Hepatic stellate cell (primary cell): ENCODE measurements around the gene EXOC4.
"Not testable (repeated sequence)": the region's sequence is repeated elsewhere in the genome, so short reads cannot be mapped to it uniquely, and the experiment has no call there.

ENCODE experiments used
- DNase-seq: peaks from one replicate; pipeline ENCODE4 v3.0.0; 2011; ENCODE audit warnings: low spot score

Gene EXOC4

DNA sequence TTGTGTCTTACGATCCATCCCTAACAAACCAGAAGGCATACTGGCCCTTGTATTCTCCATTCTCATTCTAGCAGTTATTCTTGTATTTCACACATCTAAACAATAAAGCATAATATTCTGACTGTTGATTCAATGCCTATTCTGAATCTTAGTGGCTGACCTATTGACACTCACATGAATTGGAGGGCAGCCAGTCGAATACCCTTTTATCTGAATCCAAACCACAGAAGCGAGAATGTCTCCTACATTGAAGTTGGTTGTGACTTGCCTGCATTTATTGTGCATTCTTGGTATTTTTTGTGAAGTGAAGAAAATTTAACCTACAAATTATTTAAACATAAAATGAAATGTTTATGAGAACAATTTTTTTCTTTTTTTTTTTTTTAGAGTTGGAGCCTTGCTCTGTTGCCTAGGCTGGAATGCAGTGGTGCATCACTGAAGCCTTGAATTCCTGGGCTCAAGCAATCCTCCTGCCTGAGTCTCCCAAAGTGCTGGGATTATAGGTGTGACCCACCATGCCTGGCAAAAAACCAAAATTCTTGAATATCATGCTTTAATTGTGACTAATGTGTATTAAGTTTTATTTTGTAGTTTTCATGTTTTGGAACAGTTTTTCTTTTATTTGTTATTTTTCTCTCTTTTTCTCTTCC lies 22.7 kb downstream of the EXOC4 start:
- DNase-seq = no peak

DNA sequence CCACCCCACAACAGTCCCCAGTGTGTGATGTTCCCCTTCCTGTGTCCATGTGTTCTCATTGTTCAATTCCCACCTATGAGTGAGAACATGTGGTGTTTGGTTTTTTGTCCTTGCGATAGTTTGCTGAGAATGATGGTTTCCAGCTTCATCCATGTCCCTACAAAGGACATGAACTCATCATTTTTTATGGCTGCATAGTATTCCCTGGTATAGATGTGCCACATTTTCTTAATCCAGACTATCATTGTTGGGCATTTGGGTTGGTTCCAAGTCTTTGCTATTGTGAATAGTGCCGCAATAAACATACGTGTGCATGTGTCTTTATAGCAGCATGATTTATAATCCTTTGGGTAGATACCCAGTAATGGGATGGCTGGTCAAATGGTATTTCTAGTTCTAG lies 26.1 kb downstream of the EXOC4 start:
- DNase-seq = not testable (repeated sequence)

DNA sequence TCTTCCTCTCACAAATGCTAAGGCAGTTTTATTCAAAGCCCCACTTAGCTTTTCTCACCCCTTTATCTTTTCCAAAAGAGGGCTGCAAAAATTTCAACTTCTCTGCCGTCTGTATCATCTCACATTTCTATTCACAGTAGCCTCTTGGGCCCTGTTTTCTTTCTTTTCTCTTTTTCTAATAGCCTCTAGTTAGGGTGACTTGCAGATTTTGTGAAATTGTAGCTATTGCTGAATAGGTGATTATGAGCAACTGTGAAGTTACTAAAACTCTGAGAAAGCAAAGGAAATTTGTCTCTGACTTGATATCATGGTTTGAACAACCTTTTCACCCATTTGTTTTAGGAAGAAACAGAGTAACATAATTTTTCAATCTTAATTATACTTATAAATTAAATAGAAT lies 29.2 kb downstream of the EXOC4 start:
- DNase-seq = no peak

DNA sequence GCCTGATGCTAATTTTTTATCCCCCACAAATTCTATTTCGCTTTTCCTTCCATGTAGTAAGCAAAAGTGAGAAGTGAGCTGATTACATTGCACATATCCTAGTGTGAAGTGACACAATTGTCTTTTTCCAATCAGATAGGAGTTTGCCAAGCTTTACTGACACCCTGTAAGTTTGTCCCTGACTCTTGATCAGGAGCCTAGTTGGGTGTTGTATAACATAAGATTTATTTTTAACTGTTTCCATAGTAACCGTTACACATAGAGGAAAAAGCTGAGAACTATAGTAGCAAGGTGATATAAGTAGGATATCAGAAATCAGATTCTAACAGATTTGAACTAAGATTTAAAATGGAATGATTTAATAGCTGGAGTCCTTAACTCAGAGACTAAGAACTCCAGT lies 31.2 kb downstream of the EXOC4 start:
- DNase-seq = no peak

DNA sequence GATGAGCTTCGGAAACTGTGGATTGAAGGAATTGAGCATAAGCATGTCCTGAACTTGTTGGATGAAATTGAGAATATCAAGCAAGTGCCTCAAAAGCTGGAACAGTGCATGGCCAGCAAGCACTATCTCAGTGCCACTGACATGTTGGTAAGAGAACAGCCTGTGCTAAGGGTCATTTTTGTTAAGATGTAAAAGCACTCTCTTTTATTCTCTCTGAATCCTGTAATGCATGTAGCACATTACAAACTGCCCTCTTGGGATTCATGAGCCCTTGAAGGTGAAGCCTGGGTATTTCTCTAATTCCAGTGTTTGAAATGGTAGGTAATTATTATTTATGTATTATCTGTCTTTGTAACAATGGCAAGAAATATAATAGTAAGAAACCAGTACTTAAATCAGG lies 36.1 kb downstream of the EXOC4 start:
- no peak for DNase-seq

DNA sequence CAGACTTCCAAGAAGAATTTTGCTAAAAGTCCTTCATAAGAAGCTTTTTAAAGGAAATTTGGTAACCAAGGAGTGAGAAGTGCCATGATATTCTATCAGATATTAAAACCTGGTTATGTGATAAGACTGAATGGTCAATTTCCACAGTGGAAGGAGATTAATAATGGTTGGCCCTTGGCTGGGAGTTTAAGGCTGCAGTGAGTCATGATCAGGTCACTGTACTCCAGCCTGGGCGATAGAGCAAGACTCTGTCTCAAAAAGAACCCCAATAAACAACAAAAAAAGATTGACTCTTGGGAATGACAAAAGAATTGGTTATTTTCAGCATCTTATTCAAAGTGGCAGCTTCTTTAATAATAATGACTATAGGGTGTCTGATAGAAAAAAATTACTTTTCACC lies 37.2 kb downstream of the EXOC4 start:
- DNase-seq = no peak

DNA sequence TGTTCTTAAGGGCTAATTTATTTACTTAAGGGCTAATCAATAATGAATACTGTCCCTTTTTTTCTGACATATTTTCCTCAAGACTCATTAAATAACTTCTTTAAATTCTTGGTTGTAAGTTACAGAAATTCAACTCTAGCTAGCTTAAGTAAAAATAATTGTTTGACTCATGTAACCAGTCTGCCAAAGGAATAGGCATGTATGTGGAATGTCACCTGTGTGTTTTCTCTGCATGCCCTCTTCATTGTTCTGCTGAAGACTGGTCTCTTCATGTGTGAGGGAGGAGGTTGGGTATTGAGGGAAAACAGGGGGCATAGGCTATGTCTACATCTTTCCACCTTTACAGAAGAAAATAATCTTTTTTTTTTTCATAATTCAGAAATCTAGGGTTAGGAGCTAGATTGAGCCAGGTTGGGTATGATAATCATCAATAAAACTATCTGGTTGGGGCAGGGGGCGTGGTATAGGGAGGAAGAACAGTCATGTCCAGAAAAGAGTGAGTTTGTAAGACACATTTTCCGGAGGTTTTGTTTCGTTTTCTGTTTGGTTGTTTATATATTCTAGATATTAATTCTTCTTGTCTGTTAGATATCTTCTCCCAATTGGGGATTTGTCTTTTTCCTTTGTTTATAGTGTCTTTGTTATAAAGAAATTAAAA lies 37.9 kb downstream of the EXOC4 start:
- DNase-seq = no peak

DNA sequence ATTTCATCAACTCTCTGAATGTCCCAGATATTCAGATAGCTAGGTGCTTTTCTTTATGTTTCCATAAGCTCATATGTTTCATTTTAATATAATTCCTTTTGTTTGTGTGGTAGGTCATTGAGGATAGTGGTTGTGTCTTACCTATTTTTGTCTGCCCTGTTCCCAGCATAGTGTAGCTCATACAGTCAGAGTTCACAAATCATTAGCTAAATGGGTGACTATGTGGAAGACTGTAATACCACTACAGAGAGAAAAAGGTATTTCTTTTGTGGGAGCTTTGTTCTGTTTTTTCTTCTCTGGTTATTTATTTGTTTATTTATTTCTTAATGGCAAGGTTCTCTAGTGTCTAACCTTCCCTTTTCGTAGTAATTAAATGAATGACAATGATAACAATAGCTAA lies 39.8 kb downstream of the EXOC4 start:
- DNase-seq = no peak

DNA sequence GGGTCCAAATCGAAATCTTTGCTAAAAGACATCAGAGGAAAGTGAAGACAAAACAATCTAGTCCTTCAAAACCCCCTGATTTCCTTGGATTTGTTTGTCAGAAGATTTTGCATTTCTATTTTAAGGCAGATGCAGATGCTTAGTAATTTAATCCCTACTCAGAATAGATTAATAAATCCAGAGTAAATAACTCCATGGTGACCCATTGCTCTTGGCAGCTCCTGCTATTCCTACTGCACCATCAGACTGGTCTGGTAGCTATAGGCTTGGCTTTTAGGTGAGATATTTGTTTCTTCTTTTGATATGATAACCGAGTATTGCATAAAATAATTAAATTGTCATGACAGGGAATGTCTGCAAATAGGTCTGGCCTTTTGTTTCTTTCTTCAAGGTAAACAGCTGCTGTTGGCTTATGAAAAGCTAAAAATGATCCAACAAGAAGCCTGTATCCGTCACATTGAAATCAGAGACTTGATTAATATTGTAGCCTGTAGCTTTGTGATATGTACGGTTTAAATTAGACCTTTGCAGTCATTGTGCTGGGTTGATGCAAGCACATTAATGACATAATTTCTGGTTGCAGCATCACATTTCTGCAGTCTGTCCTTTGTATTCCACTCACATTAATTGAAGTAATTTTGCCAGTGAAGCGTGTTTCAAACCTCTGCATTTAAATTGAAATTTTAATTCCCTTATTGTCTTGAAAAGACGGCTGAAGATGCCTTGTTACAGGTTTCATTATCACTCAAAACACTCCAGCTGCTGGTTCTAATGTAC lies 40.7 kb downstream of the EXOC4 start:
- no peak for DNase-seq

DNA sequence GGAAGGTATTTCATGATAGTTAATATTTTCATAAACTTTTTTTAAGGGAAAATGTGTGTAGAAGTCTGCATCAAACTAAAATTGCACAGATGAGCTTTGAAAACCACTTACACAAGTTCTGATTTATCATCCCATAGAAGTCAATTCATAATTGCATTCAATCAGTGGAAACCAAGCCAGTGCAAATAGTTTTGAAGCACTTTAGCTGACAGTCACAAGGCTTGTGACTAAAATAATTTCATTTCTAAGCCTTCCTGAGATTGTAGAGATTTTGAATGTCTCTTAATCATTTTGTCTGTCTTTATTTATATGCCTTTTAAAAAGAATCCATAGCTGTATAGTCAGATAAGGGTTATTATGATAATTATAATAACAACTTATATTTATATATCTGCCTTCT lies 41.4 kb downstream of the EXOC4 start:
- no peak for DNase-seq

DNA sequence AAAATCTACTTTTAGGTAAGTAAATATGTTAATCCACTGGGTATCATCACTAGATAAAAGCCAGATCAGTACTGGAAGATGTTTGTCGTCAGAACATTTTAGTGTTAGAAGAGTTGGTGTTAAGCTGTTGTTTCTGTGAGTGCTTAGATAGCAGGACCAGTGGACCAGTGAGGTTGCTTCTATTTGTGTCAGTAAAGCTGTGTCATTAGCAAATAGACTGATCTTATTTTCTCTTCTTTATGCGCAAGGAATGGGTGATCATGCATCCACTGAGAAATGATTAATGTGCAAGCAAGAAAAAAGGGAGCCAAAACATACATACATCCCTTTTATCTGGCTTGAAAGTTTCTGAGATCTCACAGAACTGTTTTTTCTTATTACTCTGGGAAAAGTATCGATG lies 42.6 kb downstream of the EXOC4 start:
- DNase-seq = no peak

DNA sequence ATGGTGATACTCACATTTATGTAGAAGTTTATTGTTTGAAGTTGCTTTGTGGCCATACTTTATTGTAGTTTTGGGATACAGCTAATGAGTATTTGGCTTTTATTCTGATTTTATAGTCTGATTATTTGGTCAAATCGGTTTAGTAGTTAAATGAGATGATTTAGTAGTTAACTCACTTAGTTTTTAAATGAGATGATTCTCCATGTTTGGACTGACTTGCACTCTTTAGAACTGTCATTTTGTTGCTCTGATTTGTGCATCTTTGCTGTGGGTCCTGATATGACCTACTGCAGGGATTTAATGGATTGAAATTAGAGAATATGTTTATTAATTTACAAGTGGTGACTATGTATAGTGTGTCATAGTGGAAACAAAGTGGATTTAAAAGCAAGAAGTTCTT lies 44.2 kb downstream of the EXOC4 start:
- DNase-seq = no peak

DNA sequence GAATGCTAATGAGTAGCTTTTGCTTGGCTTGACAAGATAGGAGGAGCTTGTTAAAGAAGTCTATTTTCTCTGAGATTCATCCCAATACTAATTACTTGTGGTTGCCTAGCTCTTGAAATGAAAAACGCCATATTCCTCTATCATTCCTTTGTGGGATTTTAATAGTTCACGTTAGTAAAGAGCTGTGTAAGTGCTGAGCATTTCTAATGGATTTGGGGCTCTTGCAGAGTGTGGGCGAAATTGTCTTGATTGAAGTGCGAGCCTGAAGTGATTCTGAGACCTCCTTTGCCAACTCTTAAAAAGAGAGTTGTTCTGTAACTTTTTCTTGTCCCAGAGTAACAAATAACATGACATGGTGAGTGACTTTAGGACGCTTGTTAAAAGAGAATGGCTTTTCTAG lies 45.2 kb downstream of the EXOC4 start:
- DNase-seq = no peak

DNA sequence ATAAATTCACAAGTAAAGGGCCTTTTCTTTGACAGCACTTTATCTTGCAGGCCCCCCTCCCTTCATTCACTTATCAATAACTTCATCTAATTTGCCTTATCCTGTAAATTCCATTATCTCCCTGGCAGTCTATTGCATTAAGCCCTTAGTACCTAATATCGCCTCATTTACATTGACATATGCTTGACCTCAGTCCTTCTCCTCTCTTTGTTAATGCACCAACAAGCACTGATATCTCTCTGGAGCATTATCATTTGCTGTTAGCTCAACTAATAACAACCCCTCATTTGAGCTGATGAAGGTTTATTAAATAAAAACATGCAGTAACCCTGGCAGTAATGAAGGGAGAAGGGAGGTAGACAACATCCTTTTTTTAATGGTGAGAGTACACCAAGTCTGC lies 46.8 kb downstream of the EXOC4 start:
- no peak for DNase-seq

DNA sequence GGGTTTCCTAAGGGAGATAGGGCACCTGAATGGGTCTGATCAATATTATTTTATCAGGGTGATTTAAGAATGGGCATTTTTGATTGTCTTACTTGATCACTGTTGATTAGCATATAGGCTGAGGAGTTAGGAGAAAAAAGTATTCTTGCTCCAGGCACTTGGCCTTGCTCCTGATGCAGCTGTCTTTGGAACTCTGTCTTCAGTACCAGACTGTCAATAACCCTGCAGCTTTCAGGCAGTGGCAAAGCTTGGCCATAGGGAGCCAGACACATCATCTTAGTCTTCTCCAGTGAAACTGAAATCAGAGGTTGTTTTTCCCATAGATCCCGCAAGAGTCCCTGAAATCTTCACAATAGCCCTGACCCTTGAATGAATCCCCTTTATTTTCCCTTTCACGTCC lies 47.2 kb downstream of the EXOC4 start:
- DNase-seq = no peak

DNA sequence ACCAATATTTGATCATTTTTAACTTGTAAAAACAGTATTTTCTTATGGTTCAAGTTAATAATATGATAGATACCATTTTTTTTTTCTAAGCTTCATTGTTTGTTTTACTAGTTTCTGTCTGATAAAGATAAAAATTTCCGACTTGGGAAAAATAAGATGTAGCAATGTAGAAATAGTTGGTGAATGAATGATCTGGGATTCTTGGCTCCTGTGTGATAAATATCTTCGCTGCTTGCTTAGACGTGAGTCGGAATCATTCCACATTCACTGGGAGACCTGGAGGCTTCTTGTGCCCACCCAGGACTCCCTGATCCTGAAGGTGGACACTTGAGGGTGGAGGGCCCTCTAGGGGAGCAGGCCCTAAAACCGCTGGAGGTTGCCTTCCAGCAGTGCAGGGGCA lies 47.9 kb downstream of the EXOC4 start:
- DNase-seq = no peak

DNA sequence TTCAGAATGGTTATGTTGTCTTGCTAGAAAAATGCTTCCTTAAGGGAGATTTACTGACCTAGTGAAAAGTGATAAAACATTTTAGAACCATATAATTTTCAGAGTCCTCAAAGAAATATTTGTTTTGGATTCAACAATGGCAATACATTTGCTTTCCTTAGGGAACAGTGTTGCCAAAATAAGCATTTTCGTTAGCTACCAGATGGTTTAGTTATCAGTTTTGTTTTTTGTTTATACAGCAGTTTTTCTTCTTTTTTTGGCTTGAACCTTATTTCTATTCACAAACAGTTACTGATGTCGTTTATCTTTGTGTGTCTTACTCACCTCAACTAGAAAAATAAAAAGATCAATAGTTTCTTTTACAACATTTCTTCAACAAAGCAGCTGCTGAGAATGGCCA lies 48.6 kb downstream of the EXOC4 start:
- DNase-seq = no peak

DNA sequence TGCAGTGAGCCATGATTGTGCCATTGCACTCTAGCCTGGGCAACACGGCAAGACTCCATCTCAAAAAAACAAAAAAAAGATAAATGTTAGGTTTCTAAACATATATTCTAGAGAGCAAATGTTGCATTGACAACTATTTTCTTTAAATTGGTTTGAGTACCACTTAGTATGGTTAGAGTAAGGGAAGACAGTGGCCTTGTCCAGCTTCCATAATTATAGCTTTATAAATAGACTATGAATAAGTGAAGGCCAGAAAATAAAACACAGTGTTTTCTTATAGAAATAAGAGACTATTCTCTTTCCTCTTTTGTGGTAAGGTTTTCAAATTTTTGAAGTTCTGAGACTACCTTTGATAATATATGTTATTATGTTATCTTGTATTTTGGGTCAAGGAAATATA lies 50.5 kb downstream of the EXOC4 start:
- DNase-seq = no peak

DNA sequence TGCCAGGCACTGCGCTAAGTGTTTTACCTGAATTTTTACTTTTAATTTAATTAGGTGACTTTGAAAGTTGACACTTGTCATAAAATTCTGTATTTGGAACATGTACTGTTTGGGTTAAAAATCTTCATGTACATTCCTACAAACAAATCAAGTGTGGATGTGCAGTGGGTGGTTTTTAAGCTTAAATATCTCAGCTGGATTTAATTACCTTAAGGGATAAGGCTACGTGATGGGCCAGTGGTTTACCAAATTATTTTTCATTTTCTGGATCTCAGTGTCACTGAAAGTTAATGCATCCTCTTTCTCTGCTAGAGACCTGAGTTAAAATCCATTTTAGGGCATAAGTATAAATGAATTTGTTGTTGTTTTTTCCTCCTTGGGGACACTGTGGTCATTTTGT lies 51.1 kb downstream of the EXOC4 start:
- DNase-seq = no peak

DNA sequence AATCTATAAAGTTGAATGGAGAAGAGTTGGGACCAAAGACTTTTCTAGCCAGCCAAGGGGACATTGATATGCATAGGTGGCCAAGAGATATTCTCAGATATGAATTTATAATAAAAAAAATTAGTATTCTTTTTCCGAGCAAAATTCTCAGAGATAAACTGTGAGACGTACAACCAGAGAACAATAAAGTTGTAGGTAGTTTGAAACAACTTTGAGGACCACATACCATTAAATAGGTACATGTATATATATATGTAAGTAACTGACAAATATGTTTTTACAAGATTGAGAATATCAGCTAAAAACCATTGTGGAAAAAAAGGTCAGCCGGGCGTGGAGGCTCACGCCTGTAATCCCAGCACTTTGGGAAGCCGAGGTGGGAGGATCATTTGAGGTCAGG lies 56.5 kb downstream of the EXOC4 start:
- no peak for DNase-seq

DNA sequence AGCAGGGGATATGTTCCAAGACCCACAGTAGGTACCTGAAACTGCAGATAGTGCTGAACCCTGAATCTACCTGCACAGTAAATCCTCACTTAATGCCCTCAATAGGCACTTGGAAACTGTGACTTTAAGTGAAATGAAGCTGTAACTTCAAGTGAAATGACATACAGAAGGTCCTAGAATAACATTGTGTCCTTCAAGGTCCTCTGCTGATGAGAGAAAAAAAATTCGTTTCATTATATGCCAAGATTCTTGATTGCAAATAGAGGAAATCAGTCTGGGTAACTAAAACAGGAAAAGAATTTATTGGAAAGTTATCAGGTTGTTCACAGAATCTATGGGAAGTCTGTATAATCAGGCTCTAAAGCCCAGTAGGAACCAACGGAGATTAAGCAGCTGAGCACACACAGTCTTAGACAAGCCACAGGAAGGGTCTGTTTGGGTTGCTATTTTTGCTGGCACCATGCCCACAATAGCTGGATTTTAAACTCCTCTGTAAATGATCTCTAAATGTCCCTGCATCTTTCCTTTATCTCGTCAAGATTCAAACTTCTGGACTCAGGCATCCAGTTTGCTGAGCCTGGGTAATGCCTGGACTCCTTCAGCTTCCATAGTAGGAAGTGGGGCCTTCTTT lies 57.5 kb downstream of the EXOC4 start:
- DNase-seq = no peak

DNA sequence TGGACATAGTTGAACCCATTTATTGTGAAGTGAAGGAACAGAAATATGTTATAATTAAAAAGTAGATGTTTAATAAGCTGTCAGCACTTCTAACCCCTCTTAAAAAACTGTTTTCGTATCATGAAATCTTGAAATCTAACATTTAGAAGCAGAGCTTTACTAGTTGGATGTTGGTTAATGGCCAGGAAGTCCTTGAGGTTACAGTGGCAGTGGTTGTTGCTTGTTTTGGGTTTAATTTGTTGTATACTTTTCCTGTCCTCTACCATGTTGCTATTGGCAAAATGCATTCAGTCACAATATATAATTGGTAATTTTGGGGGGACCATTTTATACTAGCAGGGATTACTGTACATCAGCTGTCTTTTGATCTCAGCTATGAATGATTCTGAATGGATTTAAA lies 60.7 kb downstream of the EXOC4 start:
- no peak for DNase-seq

DNA sequence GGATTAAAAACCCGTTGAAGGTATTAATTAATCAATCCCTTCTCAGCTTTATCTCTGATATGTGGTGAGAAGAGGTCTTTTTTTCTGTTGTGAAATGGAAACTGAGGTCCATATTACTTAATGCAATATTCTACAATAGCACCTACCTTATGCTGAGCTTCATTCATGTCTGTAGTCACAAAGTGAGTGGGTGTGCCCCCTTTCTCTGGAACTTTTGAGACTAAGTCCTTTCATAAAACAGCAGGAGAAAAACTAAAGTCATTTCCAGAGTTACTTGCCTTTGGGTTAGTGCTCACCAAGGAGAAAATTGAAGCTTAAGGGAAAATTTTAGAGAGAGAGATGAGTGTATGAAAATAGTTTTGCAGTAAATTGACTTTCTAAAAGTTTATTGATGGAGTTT lies 61.2 kb downstream of the EXOC4 start:
- no peak for DNase-seq
